Neuronal stem cell (in vitro differentiated cells): Measurements from ENCODE around the gene GRAMD4.

ENCODE experiments used
- DNase-seq: peaks from one replicate; pipeline ENCODE4 v3.0.0-alpha.2; 2013; ENCODE audit warnings: low spot score
- H2AFZ ChIP-seq: one replicate; pipeline ENCODE4 v1.6.1; 2013; ENCODE audit warnings: mild to moderate bottlenecking, low read length, inconsistent platforms
- H2AK5ac ChIP-seq: 2 replicates; pipeline ENCODE4 v1.6.1; 2013; ENCODE audit warnings: low read depth, mild to moderate bottlenecking, inconsistent platforms, low read length, moderate library complexity, mixed read lengths
- H2BK120ac ChIP-seq: 2 replicates; pipeline ENCODE4 v1.6.1; 2013; ENCODE audit warnings: low read depth, mild to moderate bottlenecking, inconsistent platforms, low read length, moderate library complexity, mixed read lengths
- H2BK12ac ChIP-seq: one replicate; pipeline ENCODE4 v1.6.1; 2013; ENCODE audit warnings: low read length, inconsistent platforms
- H2BK15ac ChIP-seq: 2 replicates; pipeline ENCODE4 v1.6.1; 2013; ENCODE audit warnings: mild to moderate bottlenecking, low read length, inconsistent platforms, mixed read lengths
- H2BK5ac ChIP-seq: one replicate; pipeline ENCODE4 v1.6.1; 2013; ENCODE audit warnings: inconsistent platforms, mild to moderate bottlenecking, low read length, moderate library complexity
- H3K14ac ChIP-seq: one replicate; pipeline ENCODE4 v1.6.1; 2013; ENCODE audit warnings: low read length, inconsistent platforms
- H3K18ac ChIP-seq: 2 replicates; pipeline ENCODE4 v1.6.1; 2013; ENCODE audit warnings: low read length, inconsistent platforms
- H3K23ac ChIP-seq: 2 replicates; pipeline ENCODE4 v1.6.1; 2013; ENCODE audit warnings: low read depth, mild to moderate bottlenecking, mixed read lengths, low read length, inconsistent platforms; ENCODE audit not compliant: poor library complexity
- H3K27ac ChIP-seq: replicated peaks from 3 replicates; pipeline ENCODE4 v1.5.1; 2013; ENCODE audit warnings: low read length, inconsistent platforms
- H3K27me3 ChIP-seq, 3 experiments: 2 replicates each; pipeline ENCODE4 v1.6.1; 2013; ENCODE audit warnings: low read length in 3 of 3, mild to moderate bottlenecking in 2 of 3, inconsistent platforms in 1 of 3, low read depth in 1 of 3, mixed read lengths in 1 of 3, moderate library complexity in 1 of 3; ENCODE audit not compliant: control insufficient read depth in 3 of 3, insufficient read depth in 3 of 3
- H3K36me3 ChIP-seq, 2 donors: replicated peaks in 1 of 2; 2 replicates each; pipeline ENCODE4 v1.6.1; 2013; ENCODE audit warnings: low read length in 2 of 2; ENCODE audit not compliant: control insufficient read depth in 2 of 2, insufficient read depth in 2 of 2
- H3K4ac ChIP-seq: 2 replicates; pipeline ENCODE4 v1.6.1; 2013; ENCODE audit warnings: inconsistent platforms, mild to moderate bottlenecking, low read length, moderate library complexity
- H3K4me1 ChIP-seq, 2 donors: 1 replicate in 1 of 2; 2 replicates in 1 of 2; pipeline ENCODE4 v1.6.1; 2013; ENCODE audit warnings: low read length in 2 of 2, low read depth in 1 of 2; ENCODE audit not compliant: control insufficient read depth in 2 of 2, insufficient read depth in 1 of 2
- H3K4me2 ChIP-seq: one replicate; pipeline ENCODE4 v1.6.1; 2013; ENCODE audit warnings: mild to moderate bottlenecking, low read length, inconsistent platforms; ENCODE audit not compliant: insufficient read depth, poor library complexity, severe bottlenecking
- H3K4me3 ChIP-seq, 2 donors: 2 replicates each; pipeline ENCODE4 v1.5.1; 2013; ENCODE audit warnings: low read length in 2 of 2, mild to moderate bottlenecking in 2 of 2, inconsistent platforms in 1 of 2, moderate library complexity in 1 of 2
- H3K79me1 ChIP-seq: one replicate; pipeline ENCODE4 v1.6.1; 2013; ENCODE audit warnings: low read depth, mild to moderate bottlenecking, inconsistent platforms, low read length, moderate library complexity
- H3K9ac ChIP-seq: one replicate; pipeline ENCODE4 v1.6.1; 2013; ENCODE audit warnings: mild to moderate bottlenecking, low read depth, low read length, inconsistent platforms; ENCODE audit not compliant: poor library complexity
- H3K9me3 ChIP-seq, 2 donors: replicated peaks in 1 of 2; 2 replicates each; pipeline versions ENCODE3 to v1.6.1; 2013; ENCODE audit warnings: low read length in 2 of 2, mild to moderate bottlenecking in 2 of 2, inconsistent platforms in 1 of 2, low read depth in 1 of 2, mixed read lengths in 1 of 2, moderate library complexity in 1 of 2; ENCODE audit not compliant: control insufficient read depth in 2 of 2, insufficient read depth in 1 of 2
- H4K8ac ChIP-seq: one replicate; pipeline ENCODE4 v1.6.1; 2013; ENCODE audit warnings: low read depth, mild to moderate bottlenecking, inconsistent platforms, low read length, moderate library complexity
- H4K91ac ChIP-seq: one replicate; pipeline ENCODE4 v1.6.1; 2013; ENCODE audit warnings: low read length, low read depth, mild to moderate bottlenecking, inconsistent platforms; ENCODE audit not compliant: poor library complexity
- WGBS, 2 donors: extraction: QIAGEN DNeasy Blood & Tissue Kit; methylation state at CpG; one replicate each; pipeline ENCODE4 v1.1.7; 2013; ENCODE audit warnings: missing lambda C conversion rate in 2 of 2, mixed read lengths in 1 of 2; ENCODE audit not compliant: insufficient read length in 2 of 2, insufficient replicate concordance in 1 of 2; ENCODE audit errors: extremely low coverage in 2 of 2; 5-methylcytosine and 5-hydroxymethylcytosine counted together

Gene GRAMD4

DNA sequence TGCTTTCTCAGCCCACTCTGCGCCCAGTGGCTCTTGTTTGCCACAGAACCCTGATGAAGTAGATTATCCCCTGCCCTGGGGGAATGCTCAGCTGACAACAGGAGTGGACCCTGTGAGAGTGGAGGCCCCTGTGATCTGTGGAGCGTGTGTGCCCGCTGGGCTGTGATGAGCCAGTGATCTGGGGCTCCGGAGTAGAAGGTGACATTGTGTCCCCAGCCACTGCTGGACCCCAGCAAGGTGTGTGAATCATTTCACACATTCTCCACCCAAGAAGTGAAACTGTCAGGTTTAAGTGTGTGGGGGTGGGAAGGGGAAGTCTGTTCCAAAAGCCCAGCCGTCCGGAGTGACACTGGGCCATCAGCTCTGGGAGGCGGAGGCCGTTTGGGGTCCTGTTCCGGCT is 33.1 kb upstream of the GRAMD4 start:
- H4K8ac ChIP-seq, result no peak overlapping the region
- DNase-seq, result no peak
- no peaks in the 10 kb centered on the region for H3K36me3 ChIP-seq
- H2AK5ac ChIP-seq, result peak overlapping the region; percentile 75
- peaks cover 9 to 21% of the 10 kb centered on the region in 2 donors for H3K4me1 ChIP-seq
- no peak overlapping the region for H2BK120ac ChIP-seq
- no peak overlapping the region for H3K4me2 ChIP-seq
- H3K14ac ChIP-seq, result no peak overlapping the region
- no peaks in the 10 kb centered on the region for H3K9me3 ChIP-seq
- WGBS, 2 donors, result no CpG with 5 or more reads among the region's 9 CpGs
- H2BK15ac ChIP-seq, result no peak overlapping the region
- H3K18ac ChIP-seq, result no peak overlapping the region
- no peak overlapping the region for H2AFZ ChIP-seq
- H3K23ac ChIP-seq, result no peak overlapping the region
- H3K4me3 ChIP-seq, result no peak overlapping the region
- H2BK5ac ChIP-seq, result no peak overlapping the region
- H3K79me1 ChIP-seq, result peaks cover 19% of the 10 kb centered on the region
- H3K27ac ChIP-seq, result no peak overlapping the region
- H3K9ac ChIP-seq, result no peak overlapping the region
- H3K4ac ChIP-seq, result no peak overlapping the region
- H2BK12ac ChIP-seq, result no peak overlapping the region
- peaks cover 0 to 18% (median 0%) of the 10 kb centered on the region in 3 experiments for H3K27me3 ChIP-seq
- H4K91ac ChIP-seq, result no peak overlapping the region

DNA sequence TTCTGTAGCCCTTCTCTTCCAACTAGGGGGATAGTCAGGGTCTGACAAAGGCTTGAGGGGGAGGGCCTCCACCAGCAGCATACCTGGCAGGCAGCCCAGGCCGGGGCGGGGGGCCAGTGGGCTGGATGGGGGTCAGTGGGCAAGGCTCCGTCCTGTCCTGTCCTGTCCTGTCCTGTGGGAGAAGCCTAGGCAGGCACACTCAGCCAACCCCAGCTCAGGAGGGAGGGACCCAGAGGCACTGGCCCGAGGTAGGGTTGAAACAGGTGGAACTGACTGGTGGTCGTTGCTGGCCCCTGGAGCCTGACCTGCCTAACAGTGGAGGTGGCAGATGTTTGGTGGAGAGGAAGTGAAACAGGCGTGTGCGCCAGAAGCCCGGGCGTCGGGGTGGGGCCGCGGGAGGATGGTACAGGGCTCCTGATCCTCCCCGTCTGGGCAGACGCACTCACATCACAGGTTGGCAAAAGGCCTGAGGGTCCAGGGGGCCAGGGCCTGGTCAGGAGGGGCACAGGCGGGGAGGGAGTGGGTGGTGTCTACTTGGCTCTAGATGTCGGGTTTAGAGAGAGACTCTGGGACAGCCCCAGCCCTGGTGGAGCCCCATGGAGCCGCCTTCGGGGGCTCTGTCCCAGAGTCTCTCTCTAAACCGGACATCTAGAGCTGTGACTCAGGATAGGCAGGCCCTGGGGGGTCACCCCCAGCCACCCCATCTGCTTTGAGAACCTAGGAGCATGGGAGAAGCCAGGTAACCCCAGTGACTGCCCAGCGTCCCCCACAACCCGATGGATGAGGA is 32.5 kb upstream of the GRAMD4 start:
- Histone ChIP-seq H2BK120ac (no peak overlapping the region), H2BK12ac (no peak overlapping the region), H2AK5ac (peak overlapping the region; percentile 63), H3K4me2 (no peak overlapping the region), H3K14ac (peak overlapping the region; percentile 89), H3K4ac (peak overlapping the region; percentile 37), H3K27me3 (peaks cover 0 to 18% (median 0%) of the 10 kb centered on the region in 3 experiments), H2AFZ (no peak overlapping the region), H4K91ac (no peak overlapping the region), H3K36me3 (no peaks in the 10 kb centered on the region), H2BK5ac (peak overlapping the region; percentile 39), H3K9me3 (no peaks in the 10 kb centered on the region), H2BK15ac (no peak overlapping the region), H3K4me1 (peaks cover 9 to 21% of the 10 kb centered on the region in 2 donors), H3K27ac (no peak overlapping the region), H4K8ac (no peak overlapping the region), H3K23ac (peak overlapping the region; percentile 73), H3K4me3 (peak overlapping the region in 1 of 2 donors; percentile 27), H3K18ac (peak overlapping the region; percentile 83), H3K79me1 (peaks cover 19% of the 10 kb centered on the region), H3K9ac (no peak overlapping the region)
- DNase-seq, result no peak
- no CpG with 5 or more reads among the region's 21 CpGs for WGBS, 2 donors

DNA sequence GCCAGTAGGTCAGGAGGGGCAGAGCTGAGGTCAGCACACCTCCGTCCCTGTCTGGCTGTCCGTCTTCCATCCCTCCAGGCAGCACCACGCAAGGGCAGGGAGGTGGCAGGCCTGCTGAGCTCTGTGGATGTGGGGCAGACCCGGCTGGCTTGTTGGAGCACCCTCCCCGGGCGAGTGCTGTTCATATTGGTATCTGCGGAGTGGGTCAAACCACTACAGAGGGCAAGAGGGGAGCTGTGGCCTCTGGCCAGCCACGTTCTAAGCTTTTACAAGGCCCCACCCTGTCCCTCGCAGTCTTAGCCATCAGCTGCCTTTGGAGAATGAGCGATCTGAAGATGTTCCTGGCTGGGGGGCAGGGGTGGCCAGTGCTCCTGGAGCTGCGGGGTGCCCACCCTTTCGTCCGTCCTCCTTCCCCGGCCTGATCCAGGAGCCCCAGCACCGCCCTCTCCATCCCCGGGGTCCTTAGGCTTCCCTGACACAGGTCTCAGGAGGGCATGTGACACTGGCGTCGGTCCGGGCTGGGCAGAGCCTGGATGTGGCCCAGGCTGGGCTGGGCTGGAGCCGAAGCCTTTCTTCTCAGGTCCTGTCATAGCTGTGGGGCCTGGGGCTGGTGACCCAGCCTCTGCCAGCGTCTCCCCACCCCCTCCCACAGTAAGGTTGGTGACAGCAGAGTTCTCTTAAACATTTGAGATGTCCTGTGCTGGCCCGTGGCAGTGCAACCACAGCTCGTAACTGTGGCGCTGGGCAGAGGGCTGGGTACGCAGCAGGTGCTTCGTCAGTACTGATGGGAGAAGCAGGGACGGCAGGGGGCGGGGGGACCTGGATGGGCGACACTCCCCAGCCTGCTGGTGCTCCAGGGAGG is 31.7 kb upstream of the GRAMD4 start:
- no peak for DNase-seq
- H3K4me3 ChIP-seq, result peak overlapping the region in 1 of 2 donors; percentile 27
- peak overlapping the region; percentile 16 for H2BK12ac ChIP-seq
- H3K4me1 ChIP-seq, result peaks cover 9 to 20% of the 10 kb centered on the region in 2 donors
- H3K9ac ChIP-seq, result peak overlapping the region; percentile 60
- H2BK15ac ChIP-seq, result no peak overlapping the region
- H3K23ac ChIP-seq, result peak overlapping the region; percentile 85
- no peaks in the 10 kb centered on the region for H3K36me3 ChIP-seq
- H4K91ac ChIP-seq, result no peak overlapping the region
- H2AFZ ChIP-seq, result no peak overlapping the region
- H4K8ac ChIP-seq, result peak overlapping the region; percentile 43
- no peak overlapping the region for H3K27ac ChIP-seq
- H3K18ac ChIP-seq, result peak overlapping the region; percentile 83
- no CpG with 5 or more reads among the region's 29 CpGs for WGBS, 2 donors
- H2BK120ac ChIP-seq, result no peak overlapping the region
- peak overlapping the region; percentile 89 for H3K14ac ChIP-seq
- no peak overlapping the region for H3K4me2 ChIP-seq
- H3K27me3 ChIP-seq, result peaks cover 0 to 17% (median 0%) of the 10 kb centered on the region in 3 experiments
- H3K9me3 ChIP-seq, result no peaks in the 10 kb centered on the region
- H3K4ac ChIP-seq, result no peak overlapping the region
- no peak overlapping the region for H2AK5ac ChIP-seq
- H3K79me1 ChIP-seq, result peaks cover 19% of the 10 kb centered on the region
- H2BK5ac ChIP-seq, result peak overlapping the region; percentile 39
